Right renal pelvis (tissue), 4 donors: ENCODE data around the gene G3BP1. TPM values are rescaled to one million over a fixed set of nuclear protein-coding genes. Genes with fewer than 3 reads are reported as not detected.
"Not testable (repeated sequence)": the region's sequence is repeated elsewhere in the genome, so short reads cannot be mapped to it uniquely, and the experiment has no call there.

Source experiments
- DNase-seq, 4 donors: peaks; one replicate each; pipeline ENCODE4 v3.0.0-alpha.2; 2013; ENCODE audit warnings: low read depth in 4 of 4, low spot score in 3 of 4, missing footprints in 1 of 4
- polyA plus RNA-seq, 4 donors: library from polyadenylated mRNA; unstranded; fragments of 120-200 nt; gene quantifications; one replicate each; pipeline ENCODE4 v1.2.1, GENCODE V29; 2013; ENCODE audit not compliant: insufficient read length in 4 of 4

G3BP1 gene
- polyA plus RNA-seq, 4 donors = 155 to 190 (median 178) TPM

GRCh38 chr5:151787817-151788216 lies 16.1 kb downstream of the G3BP1 start:
- DNase-seq = no peak

GRCh38 chr5:151793358-151793757 lies 21.6 kb downstream of the G3BP1 start:
- DNase-seq = no peak

GRCh38 chr5:151795426-151795825 lies 23.7 kb downstream of the G3BP1 start:
- DNase-seq = no peak

- DNase-seq = no peak
Measured at GRCh38 chr5:151798674-151799073, 26.9 kb downstream of the G3BP1 start.

- no peak for DNase-seq
Measured at GRCh38 chr5:151799407-151799806, 27.7 kb downstream of the G3BP1 start.

- DNase-seq = no peak
Measured at GRCh38 chr5:151800532-151800931, 28.8 kb downstream of the G3BP1 start.

GRCh38 chr5:151805414-151806223 lies 33.9 kb downstream of the G3BP1 start:
- no peak for DNase-seq

- DNase-seq = no peak
Measured at GRCh38 chr5:151808451-151809169, 36.9 kb downstream of the G3BP1 start.

GRCh38 chr5:151810449-151810848 lies 38.7 kb downstream of the G3BP1 start:
- DNase-seq = no peak

GRCh38 chr5:151810897-151811296 lies 39.1 kb downstream of the G3BP1 start:
- no peak for DNase-seq

- no peak for DNase-seq
Measured at GRCh38 chr5:151811593-151812321, 40.0 kb downstream of the G3BP1 start.

- DNase-seq = no peak
Measured at GRCh38 chr5:151812757-151813309, 41.1 kb downstream of the G3BP1 start.

- no peak for DNase-seq
Measured at GRCh38 chr5:151815051-151815450, 43.3 kb downstream of the G3BP1 start.

- DNase-seq = no peak
Measured at GRCh38 chr5:151819830-151820229, 48.1 kb downstream of the G3BP1 start.

- no peak for DNase-seq
Measured at GRCh38 chr5:151820271-151820670, 48.5 kb downstream of the G3BP1 start.

GRCh38 chr5:151820903-151821302 lies 49.1 kb downstream of the G3BP1 start:
- no peak for DNase-seq

- no peak for DNase-seq
Measured at GRCh38 chr5:151822141-151822540, 50.4 kb downstream of the G3BP1 start.

GRCh38 chr5:151825445-151825844 lies 53.7 kb downstream of the G3BP1 start:
- peak; percentile 29 to 47 (median 34) for DNase-seq

- no peak for DNase-seq
Measured at GRCh38 chr5:151829370-151829769, 57.6 kb downstream of the G3BP1 start.

- not testable (repeated sequence) for DNase-seq
Measured at GRCh38 chr5:151832843-151833242, 61.1 kb downstream of the G3BP1 start.

- no peak for DNase-seq
Measured at GRCh38 chr5:151846765-151847164, 75.0 kb downstream of the G3BP1 start.
